Measurements from ENCODE around the gene GTPBP10. TPM values are rescaled to one million over a fixed set of nuclear protein-coding genes. Genes with fewer than 3 reads are reported as not detected.

GTPBP10 gene
- total RNA-seq, 1 donor from 2014 or later = 22.7 TPM

- Mint-ChIP-seq H3K27ac (no peak overlapping the region), H3K4me3 (no peak overlapping the region), H3K4me1 (ENCODE audit: unreplicated experiment) (peaks cover 5% of the 10 kb centered on the region), H3K27me3 (no peaks in the 10 kb centered on the region), H3K9me3 (no peaks in the 10 kb centered on the region), H3K36me3 (peaks cover 17% of the 10 kb centered on the region)
- no peak for DNase-seq (ENCODE audit: extremely low spot score, unreplicated experiment)
- TF ChIP-seq, protein P1, sequence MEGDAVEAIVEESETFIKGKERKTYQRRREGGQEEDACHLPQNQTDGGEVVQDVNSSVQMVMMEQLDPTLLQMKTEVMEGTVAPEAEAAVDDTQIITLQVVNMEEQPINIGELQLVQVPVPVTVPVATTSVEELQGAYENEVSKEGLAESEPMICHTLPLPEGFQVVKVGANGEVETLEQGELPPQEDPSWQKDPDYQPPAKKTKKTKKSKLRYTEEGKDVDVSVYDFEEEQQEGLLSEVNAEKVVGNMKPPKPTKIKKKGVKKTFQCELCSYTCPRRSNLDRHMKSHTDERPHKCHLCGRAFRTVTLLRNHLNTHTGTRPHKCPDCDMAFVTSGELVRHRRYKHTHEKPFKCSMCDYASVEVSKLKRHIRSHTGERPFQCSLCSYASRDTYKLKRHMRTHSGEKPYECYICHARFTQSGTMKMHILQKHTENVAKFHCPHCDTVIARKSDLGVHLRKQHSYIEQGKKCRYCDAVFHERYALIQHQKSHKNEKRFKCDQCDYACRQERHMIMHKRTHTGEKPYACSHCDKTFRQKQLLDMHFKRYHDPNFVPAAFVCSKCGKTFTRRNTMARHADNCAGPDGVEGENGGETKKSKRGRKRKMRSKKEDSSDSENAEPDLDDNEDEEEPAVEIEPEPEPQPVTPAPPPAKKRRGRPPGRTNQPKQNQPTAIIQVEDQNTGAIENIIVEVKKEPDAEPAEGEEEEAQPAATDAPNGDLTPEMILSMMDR (conservative IDR thresholded peaks at IDR 0.05) = no peak
These were observed 60.9 kb downstream of the GTPBP10 start for GRCh38 chr7:90407484-90407821.

DNA sequence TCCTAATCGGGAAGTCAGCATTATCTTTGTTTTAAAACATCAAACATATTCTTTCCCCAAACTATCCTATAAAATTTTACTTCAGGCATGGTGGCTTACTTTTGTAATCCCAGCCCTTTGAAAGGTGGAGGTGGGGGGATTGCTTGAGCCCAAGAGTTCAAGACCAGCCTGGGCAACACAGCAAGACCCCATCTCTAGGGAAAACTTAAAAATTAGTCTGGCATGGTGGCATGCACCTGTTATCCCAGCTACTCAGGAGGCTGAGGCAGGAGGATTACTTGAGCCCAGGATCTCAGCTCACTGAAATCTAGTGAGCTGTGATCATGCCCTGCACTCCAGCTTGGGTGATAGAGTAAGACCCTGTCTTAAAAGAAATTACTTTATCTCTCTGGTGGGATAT lies 61.6 kb downstream of the GTPBP10 start:
- DNase-seq (ENCODE audit: extremely low spot score, unreplicated experiment) = no peak
- no peaks in the 10 kb centered on the region for H3K27me3 Mint-ChIP-seq

DNA sequence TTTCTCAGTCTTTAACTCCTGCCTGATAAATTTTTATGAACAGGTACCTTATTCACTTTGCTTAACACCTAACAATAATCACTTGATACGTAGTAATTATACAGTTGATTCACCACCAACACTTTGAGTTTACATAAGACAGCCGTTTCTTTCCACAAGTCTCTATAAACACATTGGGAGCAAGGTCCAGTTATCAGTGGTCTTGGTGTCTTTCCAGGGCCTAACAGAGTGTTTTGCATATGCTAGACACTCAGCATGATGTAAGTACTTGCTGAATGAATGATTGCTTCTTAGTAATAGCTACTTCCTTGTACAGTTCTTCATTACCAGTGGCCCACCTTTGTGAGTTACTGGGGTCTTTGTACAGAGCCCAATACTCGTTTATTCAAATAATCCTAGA lies 63.2 kb downstream of the GTPBP10 start:
- Mint-ChIP-seq H3K9me3 (no peaks in the 10 kb centered on the region), H3K4me1 (ENCODE audit: unreplicated experiment) (peaks cover 5% of the 10 kb centered on the region), H3K27me3 (no peaks in the 10 kb centered on the region), H3K4me3 (no peak overlapping the region), H3K36me3 (peaks cover 23% of the 10 kb centered on the region), H3K27ac (no peak overlapping the region)
- TF ChIP-seq, protein P1 (conservative IDR thresholded peaks at IDR 0.05) = no peak
- DNase-seq (ENCODE audit: extremely low spot score, unreplicated experiment) = no peak

More for the DNA sequence above, 61.6 kb downstream of the GTPBP10 start:
- Mint-ChIP-seq H3K4me3 (no peak overlapping the region), H3K9me3 (no peaks in the 10 kb centered on the region), H3K4me1 (ENCODE audit: unreplicated experiment) (peaks cover 5% of the 10 kb centered on the region), H3K27ac (no peak overlapping the region), H3K36me3 (peaks cover 21% of the 10 kb centered on the region)
- TF ChIP-seq, protein P1 (conservative IDR thresholded peaks at IDR 0.05) = no peak

DNA sequence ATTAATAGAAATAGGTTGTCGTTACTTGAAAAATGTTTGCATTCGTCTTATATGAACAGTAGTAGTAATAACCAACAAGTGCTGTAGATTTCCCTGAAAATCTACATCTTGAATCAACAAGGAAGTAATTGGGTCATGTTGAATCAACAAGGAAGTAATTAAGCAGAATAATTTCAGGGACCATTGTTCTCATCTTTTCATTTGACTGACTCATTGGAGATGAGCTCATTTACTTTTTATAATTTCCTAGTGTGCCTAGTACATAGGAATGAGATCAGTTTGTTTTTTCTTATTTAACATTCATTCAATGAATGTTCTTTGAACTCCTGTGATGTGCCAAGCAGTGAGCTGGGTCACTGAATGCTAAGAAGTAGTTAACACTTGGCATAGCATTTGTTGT lies 65.0 kb downstream of the GTPBP10 start:
- peaks cover 23% of the 10 kb centered on the region for H3K36me3 Mint-ChIP-seq
- DNase-seq (ENCODE audit: extremely low spot score, unreplicated experiment) = no peak

GRCh38 chr7:90412458-90413184 lies 66.1 kb downstream of the GTPBP10 start:
- Mint-ChIP-seq H3K4me3 (no peak overlapping the region), H3K36me3 (peaks cover 18% of the 10 kb centered on the region), H3K27ac (no peak overlapping the region), H3K27me3 (no peaks in the 10 kb centered on the region), H3K4me1 (ENCODE audit: unreplicated experiment) (peaks cover 3% of the 10 kb centered on the region), H3K9me3 (no peaks in the 10 kb centered on the region)
- TF ChIP-seq, protein P1 (conservative IDR thresholded peaks at IDR 0.05) = peak; percentile 32
- no peak for DNase-seq (ENCODE audit: extremely low spot score, unreplicated experiment)

More for the DNA sequence above, 65.0 kb downstream of the GTPBP10 start:
- no peaks in the 10 kb centered on the region for H3K9me3 Mint-ChIP-seq
- TF ChIP-seq, protein P1 (conservative IDR thresholded peaks at IDR 0.05) = no peak
- H3K27me3 Mint-ChIP-seq = no peaks in the 10 kb centered on the region
- H3K27ac Mint-ChIP-seq = no peak overlapping the region
- H3K4me3 Mint-ChIP-seq = no peak overlapping the region
- peaks cover 5% of the 10 kb centered on the region for H3K4me1 Mint-ChIP-seq (ENCODE audit: unreplicated experiment)

Data from type B pancreatic cell (in vitro differentiated cells).